Natural killer cell treated with Interleukin-12 subunit alpha and Interleukin-12 subunit beta and Interleukin-15 and Interleukin-18, amount 100 ng/mL, for 72 hours (primary cell): ENCODE data around the gene APOL1. TPM values are rescaled to one million over a fixed set of nuclear protein-coding genes. Genes with fewer than 3 reads are reported as not detected.
A peak's percentile ranks its signal among the peaks of the same experiment; 100 is the strongest.
"Not testable (repeated sequence)": the region's sequence is repeated elsewhere in the genome, so short reads cannot be mapped to it uniquely, and the experiment has no call there.

Experiments used
- ATAC-seq, 2 donors: fragments of 150-1000 bp; cut with Tn5 transposase in 1 of 2; sonication (Bioruptor Pico), chemical (Tn5 transposase) in 1 of 2; 2 replicates each; pipeline ENCODE4 v1.10.0; 2021
- DNase-seq: peaks from one replicate; pipeline ENCODE4 v3.0.0; 2022; ENCODE audit warnings: low spot score
- H3K27ac Mint-ChIP-seq, 2 donors: 1 replicate in 1 of 2; 2 replicates in 1 of 2; pipeline ENCODE4 v1.8.0; 2022; ENCODE audit warnings: mixed read lengths in 2 of 2, mild to moderate bottlenecking in 1 of 2, moderate library complexity in 1 of 2
- H3K27me3 Mint-ChIP-seq, 2 donors: 1 replicate in 1 of 2; 2 replicates in 1 of 2; pipeline ENCODE4 v1.8.0; 2022; ENCODE audit warnings: mixed read lengths in 2 of 2
- H3K36me3 Mint-ChIP-seq: one replicate; pipeline ENCODE4 v1.8.0; 2022; ENCODE audit warnings: mixed read lengths
- H3K4me1 Mint-ChIP-seq, 2 donors: 1 replicate in 1 of 2; 2 replicates in 1 of 2; pipeline ENCODE4 v1.8.0; 2022; ENCODE audit warnings: low read depth in 2 of 2, mixed read lengths in 2 of 2, mild to moderate bottlenecking in 1 of 2
- H3K4me3 Mint-ChIP-seq: one replicate; pipeline ENCODE4 v1.8.0; 2022; ENCODE audit warnings: mixed read lengths
- H3K9me3 Mint-ChIP-seq: 2 replicates; pipeline ENCODE4 v1.8.0; 2022; ENCODE audit warnings: mixed read lengths
- total RNA-seq, 2 donors: library from RNA; stranded (reverse); gene quantifications; one replicate each; pipeline ENCODE4 v1.2.3, GENCODE V29; 2022

APOL1 gene
- total RNA-seq, 2 donors from 2014 or later: 42.2 to 129 TPM

DNA sequence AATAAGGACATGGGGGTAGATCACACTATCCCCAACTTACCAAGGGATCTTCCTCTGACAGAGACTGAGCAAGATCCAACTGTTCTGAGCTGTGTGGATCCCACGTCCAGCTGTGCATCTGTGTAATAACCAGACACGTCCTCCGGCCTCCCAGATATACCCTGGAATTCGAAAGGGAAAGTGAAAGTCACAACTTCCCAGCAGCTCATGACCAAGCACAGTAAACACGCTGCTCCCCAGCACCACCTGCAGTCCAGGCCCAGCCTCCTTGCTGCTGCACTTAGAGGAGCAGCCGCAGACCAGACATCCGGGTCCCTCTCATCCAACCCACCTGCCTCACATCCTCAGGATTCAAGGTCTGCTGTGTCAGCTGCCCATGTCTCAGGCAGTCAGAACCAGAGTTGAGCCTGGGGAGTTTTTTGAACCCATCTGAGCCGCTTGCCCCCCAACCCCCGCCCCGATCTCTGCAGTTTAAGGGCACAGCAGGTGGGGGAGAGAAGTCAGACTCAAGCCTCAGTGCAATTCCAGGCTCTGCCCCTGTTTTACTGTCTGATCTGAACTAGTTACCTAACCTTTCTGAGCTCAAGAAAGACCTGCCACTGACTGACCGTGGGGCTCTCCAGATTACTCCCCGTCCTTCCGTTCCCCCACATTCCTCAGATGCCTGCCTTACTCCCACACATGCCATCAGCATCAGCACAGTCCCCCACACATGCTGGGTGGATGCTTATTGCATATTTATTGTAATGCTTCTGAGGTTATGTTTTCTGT is 13.3 kb upstream of the APOL1 start, which contains the start of gene APOL2:
APOL2 (minus strand) TSS at position 127 of the 771 bp plus-strand sequence. CDS start 6,365 bp downstream, outside the sequence.
- ATAC-seq (peak; percentile 94 to 95), DNase-seq (peak; percentile 87)
- peaks cover 30% of the 10 kb centered on the region for H3K36me3 Mint-ChIP-seq
- no peaks in the 10 kb centered on the region for H3K27me3 Mint-ChIP-seq
- peak within 1 kb of the TSS; percentile 99 to 100 for H3K27ac Mint-ChIP-seq
- peak within 1 kb of the TSS; percentile 99 for H3K4me3 Mint-ChIP-seq
- H3K9me3 Mint-ChIP-seq: peaks cover 3% of the 10 kb centered on the region
- peaks cover 47 to 55% of the 10 kb centered on the region in 2 donors for H3K4me1 Mint-ChIP-seq

- Mint-ChIP-seq H3K9me3 (peaks cover 3% of the 10 kb centered on the region), H3K36me3 (peaks cover 6% of the 10 kb centered on the region), H3K27me3 (no peaks in the 10 kb centered on the region), H3K4me3 (no peak overlapping the region), H3K27ac (peak overlapping the region in 1 of 2 donors; percentile 53), H3K4me1 (peaks cover 15 to 20% of the 10 kb centered on the region in 2 donors)
- no peak for DNase-seq
- no peak for ATAC-seq
Measured at GRCh38 chr22:36243986-36244385, 8.9 kb upstream of the APOL1 start.

- peaks cover 8 to 13% of the 10 kb centered on the region in 2 donors for H3K4me1 Mint-ChIP-seq
- peaks cover 5% of the 10 kb centered on the region for H3K36me3 Mint-ChIP-seq
- no peak overlapping the region for H3K4me3 Mint-ChIP-seq
- no peak for ATAC-seq
- peak overlapping the region in 1 of 2 donors; percentile 73 for H3K27ac Mint-ChIP-seq
- DNase-seq: no peak
- peaks cover 3% of the 10 kb centered on the region for H3K9me3 Mint-ChIP-seq
- no peaks in the 10 kb centered on the region for H3K27me3 Mint-ChIP-seq
Measured at GRCh38 chr22:36244522-36245391, 8.2 kb upstream of the APOL1 start.

- Mint-ChIP-seq H3K4me3 (no peak overlapping the region), H3K9me3 (peaks cover 3% of the 10 kb centered on the region), H3K27me3 (no peaks in the 10 kb centered on the region), H3K4me1 (peaks cover 0 to 12% of the 10 kb centered on the region in 2 donors), H3K27ac (peak overlapping the region in 1 of 2 donors; percentile 64), H3K36me3 (peaks cover 5% of the 10 kb centered on the region)
- no peak for ATAC-seq
- DNase-seq: no peak
Measured at GRCh38 chr22:36245805-36246356, 7.1 kb upstream of the APOL1 start.

DNA sequence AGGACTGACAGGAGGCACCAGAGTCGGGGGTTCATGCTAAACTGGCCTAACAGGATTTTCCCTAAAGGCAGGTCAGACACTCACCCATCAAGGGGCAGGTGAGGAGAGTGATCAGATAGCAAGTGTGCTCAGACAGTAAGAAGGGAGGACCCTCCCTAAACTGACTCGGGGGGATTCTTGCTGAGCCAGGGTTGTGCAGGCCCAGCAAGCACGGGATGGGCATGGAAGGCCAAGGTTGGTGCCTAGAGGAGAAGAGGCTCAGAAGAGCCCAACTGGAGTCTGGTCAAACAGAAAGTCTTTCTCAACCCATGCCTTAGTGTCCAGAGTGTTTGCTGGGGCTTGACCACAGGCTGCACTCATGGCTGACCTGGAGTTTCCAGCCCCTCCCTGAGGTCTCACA is 6.2 kb upstream of the APOL1 start:
- DNase-seq: no peak
- Mint-ChIP-seq H3K27ac (peak overlapping the region in 1 of 2 donors; percentile 64), H3K4me3 (no peak overlapping the region), H3K27me3 (no peaks in the 10 kb centered on the region), H3K36me3 (peaks cover 5% of the 10 kb centered on the region), H3K9me3 (peaks cover 3% of the 10 kb centered on the region), H3K4me1 (peaks cover 4 to 13% of the 10 kb centered on the region in 2 donors)
- peak in 1 of 2 donors; percentile 36 for ATAC-seq

DNA sequence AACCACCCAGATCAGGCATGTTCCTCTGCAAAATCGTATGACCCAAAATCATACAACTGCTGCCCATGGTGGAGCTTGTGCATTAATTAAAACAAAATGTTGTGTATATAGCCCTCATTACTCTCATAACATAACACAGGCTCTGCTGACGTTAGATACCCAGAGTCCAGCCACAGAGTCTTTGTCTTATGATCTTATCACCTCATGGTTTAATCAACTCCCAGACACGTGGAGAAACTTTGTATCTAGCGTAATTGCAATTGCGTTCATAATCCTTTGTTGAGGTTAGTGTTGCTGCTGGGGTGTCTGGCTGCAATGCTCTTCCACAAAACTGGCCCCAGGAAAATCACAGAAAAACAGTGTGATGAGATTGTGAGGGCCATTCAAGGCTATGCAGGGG is 5.0 kb upstream of the APOL1 start:
- Mint-ChIP-seq H3K9me3 (no peaks in the 10 kb centered on the region), H3K27ac (no peak overlapping the region), H3K36me3 (peaks cover 5% of the 10 kb centered on the region), H3K4me3 (no peak overlapping the region), H3K27me3 (no peaks in the 10 kb centered on the region), H3K4me1 (peaks cover 14 to 23% of the 10 kb centered on the region in 2 donors)
- DNase-seq (no peak), ATAC-seq (no peak)

GRCh38 chr22:36249160-36249559 is 3.8 kb upstream of the APOL1 start:
- no peaks in the 10 kb centered on the region for H3K27me3 Mint-ChIP-seq
- H3K27ac Mint-ChIP-seq: no peak overlapping the region

GRCh38 chr22:36250292-36250960 is 2.5 kb upstream of the APOL1 start:
- Mint-ChIP-seq H3K4me1 (peaks cover 36% of the 10 kb centered on the region in 2 donors), H3K27ac (peak overlapping the region in 1 of 2 donors; percentile 83)
- not testable (repeated sequence) for DNase-seq, H3K27me3 Mint-ChIP-seq, H3K36me3 Mint-ChIP-seq, H3K4me3 Mint-ChIP-seq, H3K9me3 Mint-ChIP-seq, ATAC-seq

More at GRCh38 chr22:36249160-36249559, 3.8 kb upstream of the APOL1 start:
- ATAC-seq (no peak), DNase-seq (no peak)
- Mint-ChIP-seq H3K36me3 (peaks cover 5% of the 10 kb centered on the region), H3K4me1 (peaks cover 26 to 31% of the 10 kb centered on the region in 2 donors), H3K9me3 (no peaks in the 10 kb centered on the region), H3K4me3 (no peak overlapping the region)

- H3K36me3 Mint-ChIP-seq, H3K9me3 Mint-ChIP-seq, DNase-seq, H3K27me3 Mint-ChIP-seq, ATAC-seq: not testable (repeated sequence)
- H3K27ac Mint-ChIP-seq: peak overlapping the region; percentile 96 to 99
- H3K4me1 Mint-ChIP-seq: peaks cover 48 to 52% of the 10 kb centered on the region in 2 donors
- H3K4me3 Mint-ChIP-seq: peak overlapping the region; percentile 93
Measured at GRCh38 chr22:36251979-36252608, 839 bp upstream of the APOL1 start.

GRCh38 chr22:36253523-36254490 is 874 bp downstream of the APOL1 start:
- Mint-ChIP-seq H3K4me1 (peaks cover 60 to 64% of the 10 kb centered on the region in 2 donors), H3K4me3 (peak overlapping the region; percentile 93), H3K9me3 (no peaks in the 10 kb centered on the region)

DNA sequence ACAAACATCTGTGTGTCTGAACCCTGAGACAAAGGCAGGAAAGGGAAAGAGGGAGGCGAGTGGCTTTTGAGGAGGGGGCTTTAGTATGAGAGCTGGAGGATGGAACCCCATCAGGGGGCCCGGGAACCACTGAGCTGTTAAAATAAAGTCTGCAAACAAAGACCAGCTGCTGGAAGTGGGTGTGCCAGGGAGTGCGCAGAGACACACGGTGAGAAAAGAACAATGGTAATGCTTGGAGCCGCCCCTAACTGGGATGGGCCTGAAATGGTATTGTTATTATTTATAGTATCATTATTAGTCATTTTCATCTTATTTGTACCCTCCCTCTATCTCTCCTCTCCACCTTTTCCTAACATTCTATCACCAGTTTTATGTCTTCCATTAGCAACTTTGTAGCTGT is 2.6 kb downstream of the APOL1 start:
- H3K36me3 Mint-ChIP-seq, DNase-seq, ATAC-seq: not testable (repeated sequence)

More at GRCh38 chr22:36253523-36254490, 874 bp downstream of the APOL1 start:
- ATAC-seq: peak in 1 of 2 donors; percentile 22
- Mint-ChIP-seq H3K27me3 (no peaks in the 10 kb centered on the region), H3K36me3 (peaks cover 12% of the 10 kb centered on the region), H3K27ac (peak overlapping the region; percentile 96 to 99)
- no peak for DNase-seq

GRCh38 chr22:36256478-36256877 is 3.5 kb downstream of the APOL1 start:
- DNase-seq (no peak), ATAC-seq (no peak)
- Mint-ChIP-seq H3K36me3 (peaks cover 8% of the 10 kb centered on the region), H3K4me3 (peak overlapping the region; percentile 54), H3K4me1 (peaks cover 62 to 68% of the 10 kb centered on the region in 2 donors), H3K27me3 (no peaks in the 10 kb centered on the region), H3K9me3 (no peaks in the 10 kb centered on the region), H3K27ac (peak overlapping the region; percentile 66 to 99)

More for the DNA sequence above, 2.6 kb downstream of the APOL1 start:
- peak overlapping the region; percentile 54 for H3K4me3 Mint-ChIP-seq
- peaks cover 64 to 69% of the 10 kb centered on the region in 2 donors for H3K4me1 Mint-ChIP-seq
- H3K27me3 Mint-ChIP-seq, H3K9me3 Mint-ChIP-seq: not testable (repeated sequence)
- H3K27ac Mint-ChIP-seq: peak overlapping the region; percentile 66 to 99
